ENCODE results near the gene PLCG2. TPM values are rescaled to one million over a fixed set of nuclear protein-coding genes. Genes with fewer than 3 reads are reported as not detected.

The PLCG2 gene
- total RNA-seq, 6 experiments from 2014 or later: 0.14 to 0.61 (median 0.27) TPM

DNA sequence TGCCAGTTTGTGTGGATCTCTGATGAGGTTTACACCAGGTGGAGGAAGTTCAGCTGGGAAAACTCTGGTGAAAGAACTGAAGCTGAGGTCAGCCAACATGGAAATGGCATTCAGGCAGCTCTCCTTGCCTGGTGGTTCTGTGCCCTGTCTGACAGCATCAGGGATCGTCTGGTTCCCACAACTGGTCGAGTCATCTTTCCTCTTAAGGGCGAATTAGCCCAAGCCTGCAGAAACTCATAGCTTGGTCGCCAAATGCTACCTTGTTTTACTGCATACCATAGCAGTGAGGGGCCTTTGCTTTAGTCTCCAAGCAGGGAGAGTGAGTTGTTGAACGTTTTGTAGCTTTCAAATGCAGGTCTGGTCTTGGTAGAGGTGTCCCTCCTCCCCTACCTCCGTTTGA is 7.2 kb downstream of the PLCG2 start:
- TF ChIP-seq, protein P1, sequence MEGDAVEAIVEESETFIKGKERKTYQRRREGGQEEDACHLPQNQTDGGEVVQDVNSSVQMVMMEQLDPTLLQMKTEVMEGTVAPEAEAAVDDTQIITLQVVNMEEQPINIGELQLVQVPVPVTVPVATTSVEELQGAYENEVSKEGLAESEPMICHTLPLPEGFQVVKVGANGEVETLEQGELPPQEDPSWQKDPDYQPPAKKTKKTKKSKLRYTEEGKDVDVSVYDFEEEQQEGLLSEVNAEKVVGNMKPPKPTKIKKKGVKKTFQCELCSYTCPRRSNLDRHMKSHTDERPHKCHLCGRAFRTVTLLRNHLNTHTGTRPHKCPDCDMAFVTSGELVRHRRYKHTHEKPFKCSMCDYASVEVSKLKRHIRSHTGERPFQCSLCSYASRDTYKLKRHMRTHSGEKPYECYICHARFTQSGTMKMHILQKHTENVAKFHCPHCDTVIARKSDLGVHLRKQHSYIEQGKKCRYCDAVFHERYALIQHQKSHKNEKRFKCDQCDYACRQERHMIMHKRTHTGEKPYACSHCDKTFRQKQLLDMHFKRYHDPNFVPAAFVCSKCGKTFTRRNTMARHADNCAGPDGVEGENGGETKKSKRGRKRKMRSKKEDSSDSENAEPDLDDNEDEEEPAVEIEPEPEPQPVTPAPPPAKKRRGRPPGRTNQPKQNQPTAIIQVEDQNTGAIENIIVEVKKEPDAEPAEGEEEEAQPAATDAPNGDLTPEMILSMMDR (IDR thresholded peaks at IDR 0.05): no peak
- Mint-ChIP-seq H3K4me1 (ENCODE audit: low read depth) (peaks cover 5% of the 10 kb centered on the region; the same call in 1 of the 2 replicates), H3K9me3 (no peaks in the 10 kb centered on the region), H3K27me3 (ENCODE audit: insufficient read depth) (peaks cover 36% of the 10 kb centered on the region), H3K36me3 (ENCODE audit: low read depth) (no peaks in the 10 kb centered on the region), H3K4me3 (no peak overlapping the region), H3K27ac (no peak overlapping the region)
- DNase-seq: peak; percentile 26

DNA sequence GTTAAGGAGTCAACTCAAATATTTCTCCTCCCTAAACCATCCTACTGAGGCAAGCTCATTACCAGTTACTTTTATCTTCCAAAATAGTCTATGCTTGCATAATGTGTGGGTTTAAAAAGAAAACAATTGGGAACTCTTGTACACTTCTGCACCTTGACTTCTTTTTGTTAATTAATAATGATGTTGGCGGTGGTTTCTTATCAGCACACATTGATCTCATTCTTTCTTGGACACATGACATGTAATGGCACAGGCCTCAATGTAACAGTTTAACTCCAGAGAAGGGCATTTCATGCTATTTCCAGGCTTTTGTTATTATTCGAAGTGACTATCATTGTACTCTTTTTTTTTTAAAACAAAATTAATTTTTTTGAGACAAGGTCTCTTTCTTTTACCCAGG is 7.8 kb downstream of the PLCG2 start:
- peaks cover 5% of the 10 kb centered on the region; the same call in 1 of the 2 replicates for H3K4me1 Mint-ChIP-seq (ENCODE audit: low read depth)
- TF ChIP-seq, protein P1 (IDR thresholded peaks at IDR 0.05): no peak
- H3K9me3 Mint-ChIP-seq: no peaks in the 10 kb centered on the region
- no peak overlapping the region for H3K4me3 Mint-ChIP-seq
- no peaks in the 10 kb centered on the region for H3K36me3 Mint-ChIP-seq (ENCODE audit: low read depth)
- DNase-seq: no peak
- H3K27ac Mint-ChIP-seq: no peak overlapping the region
- peaks cover 33% of the 10 kb centered on the region for H3K27me3 Mint-ChIP-seq (ENCODE audit: insufficient read depth)

DNA sequence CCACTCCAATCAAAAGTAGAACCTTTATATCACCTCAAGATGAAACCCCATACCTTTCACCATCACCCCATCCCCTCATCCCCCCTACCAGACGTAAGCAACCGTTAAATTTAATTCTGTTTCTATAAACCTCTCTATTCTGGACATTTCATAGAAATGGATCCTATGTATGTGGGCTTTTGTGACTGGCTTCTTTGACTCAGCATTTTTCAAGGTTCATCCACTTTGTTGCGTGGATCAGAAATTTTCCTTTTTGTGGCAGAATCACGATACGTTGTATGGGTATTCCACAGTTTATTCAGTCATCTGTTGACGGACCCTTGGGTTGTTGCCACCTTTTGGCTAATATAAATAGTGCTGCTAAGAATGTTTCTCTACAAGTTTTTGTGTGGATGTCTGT is 8.6 kb downstream of the PLCG2 start:
- TF ChIP-seq, protein P1 (IDR thresholded peaks at IDR 0.05): no peak
- H3K4me3 Mint-ChIP-seq: no peak overlapping the region
- H3K36me3 Mint-ChIP-seq (ENCODE audit: low read depth): no peaks in the 10 kb centered on the region
- H3K27me3 Mint-ChIP-seq (ENCODE audit: insufficient read depth): peaks cover 28% of the 10 kb centered on the region
- no peaks in the 10 kb centered on the region for H3K9me3 Mint-ChIP-seq
- no peak overlapping the region for H3K27ac Mint-ChIP-seq
- H3K4me1 Mint-ChIP-seq (ENCODE audit: low read depth): peaks cover 5% of the 10 kb centered on the region; the same call in 1 of the 2 replicates
- no peak for DNase-seq

DNA sequence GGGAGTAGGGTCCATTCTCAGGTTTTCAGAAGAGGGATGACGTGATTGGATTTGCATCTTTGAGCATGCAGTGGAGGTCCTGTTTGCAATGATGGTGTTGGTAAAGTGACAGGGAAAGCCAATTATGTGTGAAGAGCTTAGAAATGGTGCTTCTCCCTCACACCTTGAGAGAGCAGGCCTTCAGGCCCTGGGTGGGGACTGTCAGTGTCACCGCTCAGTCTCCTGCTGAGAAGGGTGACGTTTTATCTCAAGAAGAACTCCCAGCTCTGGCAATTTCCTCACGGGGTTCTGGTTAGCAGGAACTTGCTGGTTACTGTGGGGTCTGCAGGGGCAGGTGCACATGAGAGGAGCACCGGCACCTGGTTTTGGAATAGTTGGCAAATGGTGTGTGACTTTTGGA is 11.2 kb downstream of the PLCG2 start:
- Mint-ChIP-seq H3K9me3 (no peaks in the 10 kb centered on the region), H3K4me1 (ENCODE audit: low read depth) (peaks cover 5% of the 10 kb centered on the region; the same call in 1 of the 2 replicates), H3K27ac (no peak overlapping the region), H3K27me3 (ENCODE audit: insufficient read depth) (peaks cover 10% of the 10 kb centered on the region), H3K4me3 (no peak overlapping the region), H3K36me3 (ENCODE audit: low read depth) (no peaks in the 10 kb centered on the region)
- DNase-seq: no peak
- TF ChIP-seq, protein P1 (IDR thresholded peaks at IDR 0.05): no peak

DNA sequence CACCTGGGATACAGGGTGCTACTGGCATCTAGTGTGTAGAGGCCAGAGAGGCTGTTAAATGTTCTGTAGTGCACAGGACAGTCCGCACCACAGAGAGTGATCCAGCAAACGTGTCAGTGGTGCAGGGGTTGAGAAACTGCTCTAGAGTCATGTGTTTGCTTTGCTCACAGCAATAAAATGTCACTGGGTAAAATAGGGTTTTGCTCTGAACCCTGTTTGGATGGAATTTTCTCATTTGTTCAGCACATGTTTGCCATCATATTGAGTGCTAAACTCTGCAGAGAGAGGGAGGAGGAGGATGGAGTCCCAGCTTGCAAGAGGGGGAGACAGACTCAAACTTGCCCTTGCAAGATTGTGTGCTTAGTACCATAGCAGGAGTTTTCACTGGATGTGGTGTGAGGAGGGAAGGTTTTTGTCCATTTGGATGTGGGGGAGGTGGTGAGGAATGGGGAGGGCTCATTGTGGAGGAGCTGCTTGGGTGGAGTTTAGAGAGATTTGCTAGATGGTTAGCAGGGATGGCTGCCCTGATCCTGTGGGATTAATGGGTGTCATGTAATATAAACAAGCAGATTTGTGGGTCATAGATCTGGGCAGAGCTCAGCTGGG is 11.8 kb downstream of the PLCG2 start:
- Mint-ChIP-seq H3K4me3 (no peak overlapping the region), H3K27me3 (ENCODE audit: insufficient read depth) (peaks cover 6% of the 10 kb centered on the region; the same call in 1 of the 2 replicates), H3K27ac (no peak overlapping the region), H3K9me3 (no peaks in the 10 kb centered on the region), H3K36me3 (ENCODE audit: low read depth) (no peaks in the 10 kb centered on the region), H3K4me1 (ENCODE audit: low read depth) (peaks cover 5% of the 10 kb centered on the region; the same call in 1 of the 2 replicates)
- no peak for DNase-seq
- TF ChIP-seq, protein P1 (IDR thresholded peaks at IDR 0.05): no peak
